Tibial nerve (tissue), 4 donors: ENCODE data around the gene RPTOR. TPM values are rescaled to one million over a fixed set of nuclear protein-coding genes. Genes with fewer than 3 reads are reported as not detected.

ENCODE experiments used
- DNase-seq, 2 donors: peaks; one replicate each; pipeline ENCODE4 v3.0.0-alpha.2; 2019; ENCODE audit warnings: low spot score in 2 of 2
- H3K27ac ChIP-seq, 4 donors: fragments of 200-600 bp; sonication (generic) in 3 of 4; one replicate each; pipeline ENCODE4 v1.5.1; 2017 to 2019; ENCODE audit warnings: mild to moderate bottlenecking in 1 of 4
- H3K27me3 ChIP-seq, 2 donors: fragments of 200-600 bp; sonication (generic) in 1 of 2; one replicate each; pipeline versions ENCODE4 v1.5.1 to v1.6.0; 2017 to 2019
- H3K36me3 ChIP-seq, 3 donors: fragments of 200-600 bp; sonication (generic); one replicate each; pipeline ENCODE4 v1.5.1; 2018 to 2019
- H3K4me1 ChIP-seq, 4 donors: fragments of 200-600 bp; sonication (generic) in 3 of 4; one replicate each; pipeline ENCODE4 v1.5.1; 2017 to 2019
- H3K4me3 ChIP-seq, 4 donors: fragments of 200-600 bp; sonication (generic) in 3 of 4; one replicate each; pipeline ENCODE4 v1.5.1; 2017 to 2019; ENCODE audit warnings: mild to moderate bottlenecking in 1 of 4, moderate library complexity in 1 of 4
- H3K9me3 ChIP-seq, 4 donors: fragments of 200-600 bp; sonication (generic) in 3 of 4; one replicate each; pipeline ENCODE4 v1.5.1; 2017 to 2019
- EP300 ChIP-seq, 2 donors: sonication (generic); formaldehyde crosslinking; IDR thresholded peaks; one replicate each; pipeline ENCODE4 v1.6.1; 2017; ENCODE audit warnings: antibody characterized with exemption in 2 of 2, mild to moderate bottlenecking in 1 of 2
- POLR2A ChIP-seq, 2 donors: fragments of 450-650 bp; IDR thresholded peaks; one replicate each; pipeline ENCODE4 v1.6.1; 2017; ENCODE audit warnings: antibody characterized with exemption in 2 of 2, mild to moderate bottlenecking in 2 of 2, moderate library complexity in 2 of 2
- WGBS, 2 donors: methylation state at CpG; one replicate each; pipeline ENCODE4 v1.1.5; 2018; 5-methylcytosine and 5-hydroxymethylcytosine counted together
- total RNA-seq, 4 donors: library from RNA; depleted of rRNA; stranded (reverse); fragments of >200 nt; gene quantifications; one replicate each; pipeline ENCODE4 v1.1.0, GENCODE V29; 2016
- TF ChIP-seq, protein P1 (sequence below), 5 experiments: fragments of 200-600 bp in 3 of 5; fragments of 450-650 bp in 2 of 5; sonication (generic) in 3 of 5; IDR thresholded peaks; one replicate each; pipeline ENCODE4 v1.5.1; 2016 to 2019; ENCODE audit warnings: antibody characterized with exemption in 5 of 5, mild to moderate bottlenecking in 3 of 5, moderate library complexity in 2 of 5

The RPTOR gene
- total RNA-seq, 4 donors from 2014 or later = 34.7 to 56.4 (median 40.1) TPM

DNA sequence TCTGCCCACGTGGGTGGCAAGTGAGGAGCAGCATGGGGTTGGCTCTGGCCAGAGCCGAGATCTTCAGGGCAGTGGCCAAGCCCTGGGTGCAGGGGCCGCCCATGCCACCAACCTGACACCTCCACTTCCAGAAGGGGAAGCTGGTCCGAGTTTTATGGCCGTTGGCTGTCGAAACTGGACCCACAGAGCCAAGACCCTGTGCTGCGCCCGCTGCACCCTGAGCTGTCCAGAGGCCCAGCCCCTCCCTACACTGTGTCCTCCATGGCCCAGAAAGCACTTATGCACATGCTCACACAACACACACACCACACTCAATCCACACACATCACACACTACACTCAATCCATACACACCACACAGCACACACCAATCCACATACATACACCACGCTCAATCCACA is 33.9 kb upstream of the RPTOR start:
- 68 to 75% methylated on average over 9 of the region's 9 CpGs for WGBS, 2 donors
- H3K27ac ChIP-seq = no peak overlapping the region
- no peak overlapping the region for H3K4me3 ChIP-seq
- no peak for TF ChIP-seq EP300 (IDR thresholded peaks at IDR 0.05)
- TF ChIP-seq, protein P1, sequence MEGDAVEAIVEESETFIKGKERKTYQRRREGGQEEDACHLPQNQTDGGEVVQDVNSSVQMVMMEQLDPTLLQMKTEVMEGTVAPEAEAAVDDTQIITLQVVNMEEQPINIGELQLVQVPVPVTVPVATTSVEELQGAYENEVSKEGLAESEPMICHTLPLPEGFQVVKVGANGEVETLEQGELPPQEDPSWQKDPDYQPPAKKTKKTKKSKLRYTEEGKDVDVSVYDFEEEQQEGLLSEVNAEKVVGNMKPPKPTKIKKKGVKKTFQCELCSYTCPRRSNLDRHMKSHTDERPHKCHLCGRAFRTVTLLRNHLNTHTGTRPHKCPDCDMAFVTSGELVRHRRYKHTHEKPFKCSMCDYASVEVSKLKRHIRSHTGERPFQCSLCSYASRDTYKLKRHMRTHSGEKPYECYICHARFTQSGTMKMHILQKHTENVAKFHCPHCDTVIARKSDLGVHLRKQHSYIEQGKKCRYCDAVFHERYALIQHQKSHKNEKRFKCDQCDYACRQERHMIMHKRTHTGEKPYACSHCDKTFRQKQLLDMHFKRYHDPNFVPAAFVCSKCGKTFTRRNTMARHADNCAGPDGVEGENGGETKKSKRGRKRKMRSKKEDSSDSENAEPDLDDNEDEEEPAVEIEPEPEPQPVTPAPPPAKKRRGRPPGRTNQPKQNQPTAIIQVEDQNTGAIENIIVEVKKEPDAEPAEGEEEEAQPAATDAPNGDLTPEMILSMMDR (IDR thresholded peaks at IDR 0.05) = no peak
- TF ChIP-seq POLR2A (IDR thresholded peaks at IDR 0.05) = no peak
- peaks cover 0 to 38% of the 10 kb centered on the region in 2 donors for H3K27me3 ChIP-seq
- H3K4me1 ChIP-seq = peaks cover 0 to 12% (median 0%) of the 10 kb centered on the region in 4 donors
- no peaks in the 10 kb centered on the region for H3K9me3 ChIP-seq
- no peak for DNase-seq
- no peaks in the 10 kb centered on the region for H3K36me3 ChIP-seq

DNA sequence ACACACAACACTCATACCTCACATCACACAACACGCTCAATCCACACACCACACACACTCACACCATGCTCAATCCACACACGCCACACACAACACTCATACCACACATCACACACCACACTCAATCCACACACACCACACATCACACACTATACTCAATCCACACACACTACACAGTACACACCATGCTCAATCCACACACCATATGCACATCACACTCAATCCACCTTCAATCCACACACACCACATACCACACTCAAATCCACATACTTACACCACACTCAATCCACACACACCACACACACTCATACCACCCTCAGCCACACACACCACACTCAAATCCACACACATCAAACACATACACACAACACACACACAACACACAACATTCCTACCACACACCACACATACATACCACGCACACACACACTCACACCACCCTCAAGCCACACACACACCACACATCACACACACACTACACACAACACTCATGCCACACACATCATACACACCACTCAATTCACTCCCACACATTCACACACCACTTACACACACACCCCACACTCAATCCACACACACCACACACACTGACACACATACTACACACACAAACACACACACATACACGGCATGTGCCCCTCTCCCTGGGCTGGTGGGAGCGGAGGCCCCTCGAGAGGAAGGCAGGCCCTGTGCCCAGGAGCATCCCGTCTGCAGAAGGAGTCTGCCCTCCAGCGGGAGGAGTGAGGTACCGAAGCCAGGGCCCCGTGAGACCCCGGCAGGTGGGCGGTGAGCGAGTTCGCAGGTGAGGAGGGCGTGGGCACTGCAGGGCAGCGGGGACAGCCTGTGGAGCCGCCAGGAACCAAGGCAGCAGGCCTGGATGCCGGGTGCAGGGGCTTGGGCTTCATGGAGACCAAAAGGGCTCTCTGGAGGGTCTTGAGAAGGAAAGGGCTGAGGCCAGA is 33.1 kb upstream of the RPTOR start:
- Histone ChIP-seq H3K4me3 (no peak overlapping the region), H3K4me1 (peaks cover 0 to 12% (median 0%) of the 10 kb centered on the region in 4 donors), H3K27me3 (peaks cover 0 to 38% of the 10 kb centered on the region in 2 donors), H3K27ac (no peak overlapping the region), H3K36me3 (no peaks in the 10 kb centered on the region), H3K9me3 (no peaks in the 10 kb centered on the region)
- TF ChIP-seq EP300 (IDR thresholded peaks at IDR 0.05) (no peak), POLR2A (IDR thresholded peaks at IDR 0.05) (no peak)
- TF ChIP-seq, protein P1 (IDR thresholded peaks at IDR 0.05) = no peak
- DNase-seq = no peak
- WGBS, 2 donors = 45 to 47% methylated on average over 18 of the region's 18 CpGs

DNA sequence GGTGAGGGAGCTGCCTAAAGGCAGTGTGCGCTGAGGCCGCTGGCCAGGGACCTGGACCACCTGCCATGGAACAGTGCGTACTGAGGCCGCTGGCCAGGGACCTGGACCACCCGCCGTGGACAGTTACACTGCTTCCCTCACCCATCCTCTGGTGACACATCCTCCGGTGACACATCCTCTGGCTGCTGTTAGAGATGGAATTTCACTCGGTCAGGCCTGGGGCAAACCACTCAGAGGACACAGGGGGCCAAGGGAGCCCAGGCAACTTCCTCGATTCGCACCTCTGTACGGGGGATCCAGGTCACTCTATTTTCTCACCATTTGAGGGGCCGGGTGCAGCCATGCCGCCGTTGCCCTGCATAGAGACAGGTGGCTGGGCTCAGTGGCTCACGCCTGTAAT is 32.4 kb upstream of the RPTOR start:
- H3K27ac ChIP-seq = no peak overlapping the region
- WGBS, 2 donors = 83 to 84% methylated on average over 15 of the region's 15 CpGs
- peaks cover 0 to 12% (median 0%) of the 10 kb centered on the region in 4 donors for H3K4me1 ChIP-seq
- H3K4me3 ChIP-seq = no peak overlapping the region
- DNase-seq = no peak
- no peaks in the 10 kb centered on the region for H3K36me3 ChIP-seq
- H3K27me3 ChIP-seq = peaks cover 0 to 31% of the 10 kb centered on the region in 2 donors
- TF ChIP-seq POLR2A (IDR thresholded peaks at IDR 0.05) = no peak
- H3K9me3 ChIP-seq = no peaks in the 10 kb centered on the region

DNA sequence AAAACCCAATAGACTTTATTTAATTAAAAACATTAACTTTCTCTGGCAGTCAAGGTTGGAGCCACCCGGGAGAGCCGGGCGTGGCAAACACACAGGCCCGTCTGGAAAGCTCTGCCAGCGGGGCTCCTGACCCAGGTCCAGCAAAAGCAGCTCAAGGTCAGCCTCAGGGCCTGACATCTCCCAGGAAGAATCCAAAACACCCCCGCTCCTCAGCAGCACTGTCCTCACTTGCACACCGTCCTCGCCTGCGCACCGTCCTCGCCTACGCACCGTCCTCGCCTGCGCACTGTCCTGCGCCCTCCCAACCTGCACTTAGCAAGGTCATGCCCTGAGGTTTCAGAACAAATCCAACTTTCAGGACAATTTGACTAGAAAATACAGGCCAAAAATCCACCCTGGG is 31.4 kb upstream of the RPTOR start:
- H3K4me3 ChIP-seq = no peak overlapping the region
- 66 to 81% methylated on average over 16 of the region's 16 CpGs for WGBS, 2 donors
- TF ChIP-seq, protein P1 (IDR thresholded peaks at IDR 0.05) = no peak
- TF ChIP-seq POLR2A (IDR thresholded peaks at IDR 0.05) (no peak), EP300 (IDR thresholded peaks at IDR 0.05) (no peak)
- no peaks in the 10 kb centered on the region for H3K9me3 ChIP-seq
- H3K27me3 ChIP-seq = peaks cover 0 to 29% of the 10 kb centered on the region in 2 donors
- H3K4me1 ChIP-seq = peaks cover 0 to 12% (median 0%) of the 10 kb centered on the region in 4 donors
- DNase-seq = no peak
- no peaks in the 10 kb centered on the region for H3K36me3 ChIP-seq
- H3K27ac ChIP-seq = no peak overlapping the region

GRCh38 chr17:80513892-80514291 is 30.7 kb upstream of the RPTOR start:
- Histone ChIP-seq H3K27ac (no peak overlapping the region), H3K4me1 (peaks cover 0 to 12% (median 0%) of the 10 kb centered on the region in 4 donors), H3K4me3 (no peak overlapping the region), H3K9me3 (no peaks in the 10 kb centered on the region), H3K27me3 (peaks cover 0 to 29% of the 10 kb centered on the region in 2 donors), H3K36me3 (no peaks in the 10 kb centered on the region)
- TF ChIP-seq POLR2A (IDR thresholded peaks at IDR 0.05) (no peak), EP300 (IDR thresholded peaks at IDR 0.05) (no peak)
- TF ChIP-seq, protein P1 (IDR thresholded peaks at IDR 0.05) = no peak
- DNase-seq = no peak
- 38 to 53% methylated on average over 9 to 10 of the region's 10 CpGs for WGBS, 2 donors
